K562 (cell line): ENCODE results near the gene TMPO. TPM values are rescaled to one million over a fixed set of nuclear protein-coding genes. Genes with fewer than 3 reads are reported as not detected.
A peak's percentile ranks its signal among the peaks of the same experiment; 100 is the strongest.

ENCODE experiments used
- ARHGAP35 ChIP-seq: fragments of 450-650 bp; IDR thresholded peaks from 2 replicates; pipeline ENCODE4 v1.6.1; 2018; ENCODE audit not compliant: partially characterized antibody
- MCM7 ChIP-seq, 2 experiments: fragments of 450-650 bp; IDR thresholded peaks; 2 replicates each; pipeline ENCODE4 v1.6.1; 2016 to 2018
- SP1 ChIP-seq: sonication (generic); formaldehyde crosslinking; IDR thresholded peaks from 2 replicates; pipeline ENCODE4 v1.8.1; 2022; ENCODE audit warnings: mild to moderate bottlenecking, missing genetic modification reagents
- TAF15 ChIP-seq: fragments of 200-400 bp; formaldehyde crosslinking; IDR thresholded peaks from 2 replicates; pipeline ENCODE4 v1.6.1; 2017; ENCODE audit warnings: mild to moderate bottlenecking, low read depth, low read length, moderate library complexity
- TEAD2 ChIP-seq: fragments of 450-650 bp; IDR thresholded peaks from 2 replicates; pipeline ENCODE4 v1.6.1; 2016; ENCODE audit warnings: missing genetic modification characterization, control low read depth, missing compliant biosample characterization
- TSC22D4 ChIP-seq: fragments of 450-650 bp; IDR thresholded peaks from 2 replicates; pipeline ENCODE4 v1.6.1; 2016; ENCODE audit warnings: missing genetic modification characterization, missing biosample characterization, control low read depth
- ZBTB7A ChIP-seq: IDR thresholded peaks from 2 replicates; pipeline ENCODE4 v1.6.1; 2011; ENCODE audit warnings: low read depth, mild to moderate bottlenecking, low read length, moderate library complexity, borderline replicate concordance; ENCODE audit not compliant: control insufficient read depth
- ZNF347 ChIP-seq: fragments of 450-650 bp; formaldehyde crosslinking; IDR thresholded peaks from 2 replicates; pipeline ENCODE4 v1.4.0; 2020; ENCODE audit warnings: low read depth, mild to moderate bottlenecking, moderate library complexity
- polyA plus RNA-seq, 8 experiments: library from polyadenylated mRNA; depleted of rRNA in 4 of 8; stranded (reverse) in 5 of 8; unstranded in 3 of 8; fragments of >200 nt; fragmentation: Nextera tagmentation in 2 of 8; fragmentation: Illumina TruSeq in 1 of 8; extraction: Ambion mirVana in 2 of 8; extraction: Trizol in 1 of 8; gene quantifications; 2 replicates each; pipeline versions ENCODE4 v1.2.1 to v1.2.3, GENCODE V29; 2011 to 2014; ENCODE audit warnings: inconsistent platforms in 1 of 8, missing spikeins in 1 of 8
- total RNA-seq, 7 experiments: library from RNA; depleted of rRNA in 6 of 7; stranded (reverse); fragments of >200 nt in 6 of 7; fragmentation: Illumina TruSeq in 2 of 7; extraction: Trizol in 2 of 7; gene quantifications; 2 replicates each; pipeline versions ENCODE4 v1.2.1 to v1.2.3, GENCODE V29; 2011 to 2021; ENCODE audit warnings: low replicate concordance in 1 of 7
- TF ChIP-seq, protein P1 (sequence below): fragments of 450-650 bp; IDR thresholded peaks from 2 replicates; pipeline ENCODE4 v1.6.1; 2016; ENCODE audit warnings: mild to moderate bottlenecking, moderate library complexity
- TF ChIP-seq, protein P2 (sequence below): sonication (generic); formaldehyde crosslinking; IDR thresholded peaks from 2 replicates; pipeline ENCODE4 v1.8.0; 2022; ENCODE audit warnings: mild to moderate bottlenecking, missing genetic modification reagents
- TF ChIP-seq, protein P3 (sequence below): fragments of 250-450 bp; sonication (Bioruptor Pico); IDR thresholded peaks from 2 replicates; pipeline ENCODE4 v1.8.0; 2022; ENCODE audit warnings: moderate library complexity, mild to moderate bottlenecking, inconsistent platforms
- TF ChIP-seq, protein P4 (sequence below): sonication (generic); formaldehyde crosslinking; IDR thresholded peaks from 2 replicates; pipeline ENCODE4 v1.9.0; 2022; ENCODE audit warnings: mild to moderate bottlenecking, missing genetic modification reagents
- TF ChIP-seq, protein P5 (sequence below): fragments of 250-450 bp; sonication (Bioruptor Pico); IDR thresholded peaks from 2 replicates; pipeline ENCODE4 v1.6.1; 2021; ENCODE audit warnings: mild to moderate bottlenecking

Gene TMPO
- total and polyA plus RNA-seq, 9 of the 15 experiments (the other 6 are each of a cell fraction or from before 2014, with no cell fraction given) = 62.1 to 263 (median 182) TPM

DNA sequence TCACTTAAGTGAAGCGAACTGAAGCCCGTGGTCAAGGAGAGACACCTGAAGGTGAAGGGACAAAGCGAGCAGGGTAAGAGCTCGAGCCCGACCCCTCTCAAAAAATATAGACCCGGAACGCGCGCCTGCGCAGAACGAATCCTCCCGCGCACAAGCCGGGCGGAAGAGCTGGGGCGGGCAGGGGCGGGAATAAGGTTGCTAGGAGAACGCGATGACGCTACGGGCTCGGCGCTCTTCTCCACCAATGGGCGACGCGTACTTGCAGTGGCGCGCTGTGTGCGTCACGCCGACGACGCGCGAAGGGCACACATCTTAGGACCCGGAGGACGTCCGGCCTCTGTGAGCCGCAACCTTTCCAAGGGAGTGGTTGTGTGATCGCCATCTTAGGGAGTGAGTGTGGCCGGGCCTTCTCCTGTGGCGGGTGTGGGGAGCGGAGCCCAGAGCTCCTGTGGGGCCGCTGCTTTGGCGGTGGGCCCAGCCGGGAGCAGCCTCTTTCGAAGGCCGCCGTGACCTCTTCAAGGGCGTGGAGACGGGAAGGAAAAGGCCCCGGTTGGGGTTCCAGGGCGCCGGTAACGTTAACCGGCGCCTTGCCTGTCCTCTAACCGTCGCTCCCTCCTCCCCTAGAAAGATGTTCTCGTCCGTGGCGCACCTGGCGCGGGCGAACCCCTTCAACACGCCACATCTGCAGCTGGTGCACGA is 78.1 kb downstream of the TMPO start, which contains the start of gene SLC25A3 (continued):
- TF ChIP-seq, protein P1, sequence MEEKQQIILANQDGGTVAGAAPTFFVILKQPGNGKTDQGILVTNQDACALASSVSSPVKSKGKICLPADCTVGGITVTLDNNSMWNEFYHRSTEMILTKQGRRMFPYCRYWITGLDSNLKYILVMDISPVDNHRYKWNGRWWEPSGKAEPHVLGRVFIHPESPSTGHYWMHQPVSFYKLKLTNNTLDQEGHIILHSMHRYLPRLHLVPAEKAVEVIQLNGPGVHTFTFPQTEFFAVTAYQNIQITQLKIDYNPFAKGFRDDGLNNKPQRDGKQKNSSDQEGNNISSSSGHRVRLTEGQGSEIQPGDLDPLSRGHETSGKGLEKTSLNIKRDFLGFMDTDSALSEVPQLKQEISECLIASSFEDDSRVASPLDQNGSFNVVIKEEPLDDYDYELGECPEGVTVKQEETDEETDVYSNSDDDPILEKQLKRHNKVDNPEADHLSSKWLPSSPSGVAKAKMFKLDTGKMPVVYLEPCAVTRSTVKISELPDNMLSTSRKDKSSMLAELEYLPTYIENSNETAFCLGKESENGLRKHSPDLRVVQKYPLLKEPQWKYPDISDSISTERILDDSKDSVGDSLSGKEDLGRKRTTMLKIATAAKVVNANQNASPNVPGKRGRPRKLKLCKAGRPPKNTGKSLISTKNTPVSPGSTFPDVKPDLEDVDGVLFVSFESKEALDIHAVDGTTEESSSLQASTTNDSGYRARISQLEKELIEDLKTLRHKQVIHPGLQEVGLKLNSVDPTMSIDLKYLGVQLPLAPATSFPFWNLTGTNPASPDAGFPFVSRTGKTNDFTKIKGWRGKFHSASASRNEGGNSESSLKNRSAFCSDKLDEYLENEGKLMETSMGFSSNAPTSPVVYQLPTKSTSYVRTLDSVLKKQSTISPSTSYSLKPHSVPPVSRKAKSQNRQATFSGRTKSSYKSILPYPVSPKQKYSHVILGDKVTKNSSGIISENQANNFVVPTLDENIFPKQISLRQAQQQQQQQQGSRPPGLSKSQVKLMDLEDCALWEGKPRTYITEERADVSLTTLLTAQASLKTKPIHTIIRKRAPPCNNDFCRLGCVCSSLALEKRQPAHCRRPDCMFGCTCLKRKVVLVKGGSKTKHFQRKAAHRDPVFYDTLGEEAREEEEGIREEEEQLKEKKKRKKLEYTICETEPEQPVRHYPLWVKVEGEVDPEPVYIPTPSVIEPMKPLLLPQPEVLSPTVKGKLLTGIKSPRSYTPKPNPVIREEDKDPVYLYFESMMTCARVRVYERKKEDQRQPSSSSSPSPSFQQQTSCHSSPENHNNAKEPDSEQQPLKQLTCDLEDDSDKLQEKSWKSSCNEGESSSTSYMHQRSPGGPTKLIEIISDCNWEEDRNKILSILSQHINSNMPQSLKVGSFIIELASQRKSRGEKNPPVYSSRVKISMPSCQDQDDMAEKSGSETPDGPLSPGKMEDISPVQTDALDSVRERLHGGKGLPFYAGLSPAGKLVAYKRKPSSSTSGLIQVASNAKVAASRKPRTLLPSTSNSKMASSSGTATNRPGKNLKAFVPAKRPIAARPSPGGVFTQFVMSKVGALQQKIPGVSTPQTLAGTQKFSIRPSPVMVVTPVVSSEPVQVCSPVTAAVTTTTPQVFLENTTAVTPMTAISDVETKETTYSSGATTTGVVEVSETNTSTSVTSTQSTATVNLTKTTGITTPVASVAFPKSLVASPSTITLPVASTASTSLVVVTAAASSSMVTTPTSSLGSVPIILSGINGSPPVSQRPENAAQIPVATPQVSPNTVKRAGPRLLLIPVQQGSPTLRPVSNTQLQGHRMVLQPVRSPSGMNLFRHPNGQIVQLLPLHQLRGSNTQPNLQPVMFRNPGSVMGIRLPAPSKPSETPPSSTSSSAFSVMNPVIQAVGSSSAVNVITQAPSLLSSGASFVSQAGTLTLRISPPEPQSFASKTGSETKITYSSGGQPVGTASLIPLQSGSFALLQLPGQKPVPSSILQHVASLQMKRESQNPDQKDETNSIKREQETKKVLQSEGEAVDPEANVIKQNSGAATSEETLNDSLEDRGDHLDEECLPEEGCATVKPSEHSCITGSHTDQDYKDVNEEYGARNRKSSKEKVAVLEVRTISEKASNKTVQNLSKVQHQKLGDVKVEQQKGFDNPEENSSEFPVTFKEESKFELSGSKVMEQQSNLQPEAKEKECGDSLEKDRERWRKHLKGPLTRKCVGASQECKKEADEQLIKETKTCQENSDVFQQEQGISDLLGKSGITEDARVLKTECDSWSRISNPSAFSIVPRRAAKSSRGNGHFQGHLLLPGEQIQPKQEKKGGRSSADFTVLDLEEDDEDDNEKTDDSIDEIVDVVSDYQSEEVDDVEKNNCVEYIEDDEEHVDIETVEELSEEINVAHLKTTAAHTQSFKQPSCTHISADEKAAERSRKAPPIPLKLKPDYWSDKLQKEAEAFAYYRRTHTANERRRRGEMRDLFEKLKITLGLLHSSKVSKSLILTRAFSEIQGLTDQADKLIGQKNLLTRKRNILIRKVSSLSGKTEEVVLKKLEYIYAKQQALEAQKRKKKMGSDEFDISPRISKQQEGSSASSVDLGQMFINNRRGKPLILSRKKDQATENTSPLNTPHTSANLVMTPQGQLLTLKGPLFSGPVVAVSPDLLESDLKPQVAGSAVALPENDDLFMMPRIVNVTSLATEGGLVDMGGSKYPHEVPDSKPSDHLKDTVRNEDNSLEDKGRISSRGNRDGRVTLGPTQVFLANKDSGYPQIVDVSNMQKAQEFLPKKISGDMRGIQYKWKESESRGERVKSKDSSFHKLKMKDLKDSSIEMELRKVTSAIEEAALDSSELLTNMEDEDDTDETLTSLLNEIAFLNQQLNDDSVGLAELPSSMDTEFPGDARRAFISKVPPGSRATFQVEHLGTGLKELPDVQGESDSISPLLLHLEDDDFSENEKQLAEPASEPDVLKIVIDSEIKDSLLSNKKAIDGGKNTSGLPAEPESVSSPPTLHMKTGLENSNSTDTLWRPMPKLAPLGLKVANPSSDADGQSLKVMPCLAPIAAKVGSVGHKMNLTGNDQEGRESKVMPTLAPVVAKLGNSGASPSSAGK = no peak; the same call in 1 of the 2 replicates
- TF ChIP-seq, protein P2, sequence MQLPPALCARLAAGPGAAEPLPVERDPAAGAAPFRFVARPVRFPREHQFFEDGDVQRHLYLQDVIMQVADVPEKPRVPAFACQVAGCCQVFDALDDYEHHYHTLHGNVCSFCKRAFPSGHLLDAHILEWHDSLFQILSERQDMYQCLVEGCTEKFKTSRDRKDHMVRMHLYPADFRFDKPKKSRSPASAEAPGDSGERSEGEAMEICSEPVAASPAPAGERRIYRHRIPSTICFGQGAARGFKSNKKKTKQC (CRISPR knock-in tag) = peak; percentile 29; the same call in 1 of the 2 replicates
- TF ChIP-seq TAF15 = no peak
- TF ChIP-seq, protein P3, sequence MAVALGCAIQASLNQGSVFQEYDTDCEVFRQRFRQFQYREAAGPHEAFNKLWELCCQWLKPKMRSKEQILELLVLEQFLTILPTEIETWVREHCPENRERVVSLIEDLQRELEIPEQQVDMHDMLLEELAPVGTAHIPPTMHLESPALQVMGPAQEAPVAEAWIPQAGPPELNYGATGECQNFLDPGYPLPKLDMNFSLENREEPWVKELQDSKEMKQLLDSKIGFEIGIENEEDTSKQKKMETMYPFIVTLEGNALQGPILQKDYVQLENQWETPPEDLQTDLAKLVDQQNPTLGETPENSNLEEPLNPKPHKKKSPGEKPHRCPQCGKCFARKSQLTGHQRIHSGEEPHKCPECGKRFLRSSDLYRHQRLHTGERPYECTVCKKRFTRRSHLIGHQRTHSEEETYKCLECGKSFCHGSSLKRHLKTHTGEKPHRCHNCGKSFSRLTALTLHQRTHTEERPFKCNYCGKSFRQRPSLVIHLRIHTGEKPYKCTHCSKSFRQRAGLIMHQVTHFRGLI = no peak
- peak; percentile 14; the same call in 1 of the 2 replicates for TF ChIP-seq SP1 (CRISPR knock-in tag)
- TF ChIP-seq ARHGAP35 = no peak
- TF ChIP-seq TSC22D4 = no peak
- peak; percentile 57; the same call in 1 of the 2 replicates for TF ChIP-seq ZBTB7A
- TF ChIP-seq TEAD2 (tag) = no peak
- TF ChIP-seq, protein P4, sequence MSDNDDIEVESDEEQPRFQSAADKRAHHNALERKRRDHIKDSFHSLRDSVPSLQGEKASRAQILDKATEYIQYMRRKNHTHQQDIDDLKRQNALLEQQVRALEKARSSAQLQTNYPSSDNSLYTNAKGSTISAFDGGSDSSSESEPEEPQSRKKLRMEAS = peak; percentile 38
- no peak for TF ChIP-seq ZNF347 (CRISPR knock-in tag)
- no peak for TF ChIP-seq MCM7 (IDR thresholded peaks at IDR 0.05)
- TF ChIP-seq, protein P5, sequence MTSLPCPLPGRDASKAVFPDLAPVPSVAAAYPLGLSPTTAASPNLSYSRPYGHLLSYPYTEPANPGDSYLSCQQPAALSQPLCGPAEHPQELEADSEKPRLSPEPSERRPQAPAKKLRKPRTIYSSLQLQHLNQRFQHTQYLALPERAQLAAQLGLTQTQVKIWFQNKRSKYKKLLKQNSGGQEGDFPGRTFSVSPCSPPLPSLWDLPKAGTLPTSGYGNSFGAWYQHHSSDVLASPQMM (CRISPR knock-in tag) = no peak
